Sigmoid colon (tissue), 7 donors: ENCODE results near the gene NFATC2IP. TPM values are rescaled to one million over a fixed set of nuclear protein-coding genes. Genes with fewer than 3 reads are reported as not detected.

Experiments used
- DNase-seq: peaks from one replicate; pipeline ENCODE4 v3.0.0-alpha.2; 2019
- H3K27ac ChIP-seq, 4 donors: fragments of 200-600 bp; sonication (generic); one replicate each; pipeline ENCODE4 v1.5.1; 2016 to 2019; ENCODE audit warnings: mild to moderate bottlenecking in 1 of 4
- H3K27me3 ChIP-seq, 3 donors: fragments of 200-600 bp; sonication (generic); one replicate each; pipeline ENCODE4 v1.5.1; 2019; ENCODE audit warnings: mild to moderate bottlenecking in 1 of 3
- H3K36me3 ChIP-seq, 4 donors: fragments of 200-600 bp; sonication (generic); one replicate each; pipeline ENCODE4 v1.5.1; 2016 to 2019
- H3K4me1 ChIP-seq, 4 donors: fragments of 200-600 bp; sonication (generic); one replicate each; pipeline ENCODE4 v1.5.1; 2017 to 2019
- H3K4me3 ChIP-seq, 4 donors: fragments of 200-600 bp; sonication (generic); one replicate each; pipeline ENCODE4 v1.5.1; 2017 to 2019; ENCODE audit warnings: mild to moderate bottlenecking in 2 of 4, moderate library complexity in 1 of 4
- H3K9me3 ChIP-seq, 4 donors: fragments of 200-600 bp in 3 of 4; sonication (generic) in 3 of 4; one replicate each; pipeline versions ENCODE4 v1.5.1 to v1.6.1; 2013 to 2019
- EP300 ChIP-seq, 4 donors: sonication (generic); formaldehyde crosslinking; IDR thresholded peaks; one replicate each; pipeline ENCODE4 v1.6.1; 2017; ENCODE audit warnings: antibody characterized with exemption in 4 of 4
- POLR2A ChIP-seq, 2 donors: fragments of 450-650 bp; IDR thresholded peaks; one replicate each; pipeline ENCODE4 v1.6.1; 2016; ENCODE audit warnings: antibody characterized with exemption in 2 of 2, mild to moderate bottlenecking in 2 of 2, moderate library complexity in 2 of 2
- POLR2AphosphoS5 ChIP-seq, 4 donors: sonication (generic); formaldehyde crosslinking; IDR thresholded peaks; one replicate each; pipeline ENCODE4 v1.6.1; 2017; ENCODE audit warnings: antibody characterized with exemption in 4 of 4
- WGBS, 2 donors: extraction: QIAGEN DNeasy Blood & Tissue Kit; methylation state at CpG; one replicate each; pipeline ENCODE4 v1.1.7; 2013; 5-methylcytosine and 5-hydroxymethylcytosine counted together
- intact Hi-C: fragments of 100-400 bp; cut with DNase I; formaldehyde crosslinking; loops from one replicate; pipeline ENCODE4 v1.15.1; 2023
- polyA plus RNA-seq, 3 donors: library from polyadenylated mRNA; stranded (reverse); fragments of 200-250 nt; gene quantifications; one replicate each; pipeline ENCODE4 v1.2.3, GENCODE V29; 2013
- total RNA-seq, 4 donors: library from RNA; depleted of rRNA; stranded (reverse); fragments of >200 nt; gene quantifications; one replicate each; pipeline ENCODE4 v1.1.0, GENCODE V29; 2016
- TF ChIP-seq, protein P1 (sequence below), 4 experiments: fragments of 450-650 bp in 3 of 4; fragments of 200-600 bp in 1 of 4; IDR thresholded peaks; one replicate each; pipeline ENCODE4 v1.5.1; 2016 to 2019; ENCODE audit warnings: antibody characterized with exemption in 4 of 4, mild to moderate bottlenecking in 3 of 4, moderate library complexity in 2 of 4
- donor health status: healthy with polysubstance abuse.
- donor health status: Bipolar disorder and iron deficiency.
- donor health status: healthy.

NFATC2IP gene
- total RNA-seq (10 to 100 TPM; 17.4 to 32.4 (median 22.3) TPM), polyA plus RNA-seq (10 to 100 TPM; 12.6 to 42.5 (median 16.2) TPM)

DNA sequence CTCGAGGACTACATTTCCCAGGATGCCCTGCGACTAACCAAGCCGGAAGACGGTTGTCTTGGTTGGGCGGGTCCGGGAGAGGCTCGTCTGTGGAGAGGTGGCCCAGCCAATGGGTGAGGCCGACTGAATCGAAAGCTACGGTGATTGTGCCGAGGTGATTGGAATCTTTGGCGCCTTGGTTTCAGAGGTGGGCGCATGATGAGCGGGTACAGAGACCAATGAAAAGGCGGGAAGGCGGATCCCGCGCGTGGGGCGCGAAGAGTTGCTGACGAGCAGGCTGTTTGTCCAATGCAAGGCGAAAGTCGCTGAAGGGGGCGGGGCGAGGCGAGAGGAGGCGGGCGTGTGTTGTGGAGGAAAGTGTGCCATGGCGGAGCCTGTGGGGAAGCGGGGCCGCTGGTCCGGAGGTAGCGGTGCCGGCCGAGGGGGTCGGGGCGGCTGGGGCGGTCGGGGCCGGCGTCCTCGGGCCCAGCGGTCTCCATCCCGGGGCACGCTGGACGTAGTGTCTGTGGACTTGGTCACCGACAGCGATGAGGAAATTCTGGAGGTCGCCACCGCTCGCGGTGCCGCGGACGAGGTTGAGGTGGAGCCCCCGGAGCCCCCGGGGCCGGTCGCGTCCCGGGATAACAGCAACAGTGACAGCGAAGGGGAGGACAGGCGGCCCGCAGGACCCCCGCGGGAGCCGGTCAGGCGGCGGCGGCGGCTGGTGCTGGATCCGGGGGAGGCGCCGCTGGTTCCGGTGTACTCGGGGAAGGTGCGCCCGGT is at the start of gene NFATC2IP:
Gene NFATC2IP, plus strand, starts transcription at position 290 of the 762 bp plus-strand sequence. Its CDS starts 75 bp downstream, at position 365.
- DNase-seq: peak; percentile 100
- Histone ChIP-seq H3K9me3 (no peaks in the 10 kb centered on the region), H3K4me3 (peak within 1 kb of the TSS; percentile 76 to 100 (median 94)), H3K4me1 (peaks cover 0 to 24% (median 19%) of the 10 kb centered on the region in 4 donors), H3K36me3 (peaks cover 0 to 37% (median 15%) of the 10 kb centered on the region in 4 donors), H3K27ac (peak within 1 kb of the TSS; percentile 81 to 92 (median 88)), H3K27me3 (no peaks in the 10 kb centered on the region)
- TF ChIP-seq POLR2AphosphoS5 (IDR thresholded peaks at IDR 0.05): peak in 3 of 4 donors; percentile 15 to 61 (median 37)
- TF ChIP-seq, protein P1, sequence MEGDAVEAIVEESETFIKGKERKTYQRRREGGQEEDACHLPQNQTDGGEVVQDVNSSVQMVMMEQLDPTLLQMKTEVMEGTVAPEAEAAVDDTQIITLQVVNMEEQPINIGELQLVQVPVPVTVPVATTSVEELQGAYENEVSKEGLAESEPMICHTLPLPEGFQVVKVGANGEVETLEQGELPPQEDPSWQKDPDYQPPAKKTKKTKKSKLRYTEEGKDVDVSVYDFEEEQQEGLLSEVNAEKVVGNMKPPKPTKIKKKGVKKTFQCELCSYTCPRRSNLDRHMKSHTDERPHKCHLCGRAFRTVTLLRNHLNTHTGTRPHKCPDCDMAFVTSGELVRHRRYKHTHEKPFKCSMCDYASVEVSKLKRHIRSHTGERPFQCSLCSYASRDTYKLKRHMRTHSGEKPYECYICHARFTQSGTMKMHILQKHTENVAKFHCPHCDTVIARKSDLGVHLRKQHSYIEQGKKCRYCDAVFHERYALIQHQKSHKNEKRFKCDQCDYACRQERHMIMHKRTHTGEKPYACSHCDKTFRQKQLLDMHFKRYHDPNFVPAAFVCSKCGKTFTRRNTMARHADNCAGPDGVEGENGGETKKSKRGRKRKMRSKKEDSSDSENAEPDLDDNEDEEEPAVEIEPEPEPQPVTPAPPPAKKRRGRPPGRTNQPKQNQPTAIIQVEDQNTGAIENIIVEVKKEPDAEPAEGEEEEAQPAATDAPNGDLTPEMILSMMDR (IDR thresholded peaks at IDR 0.05): no peak
- intact Hi-C loops: no loop called here
- 1% methylated on average over 79 of the region's 79 CpGs for WGBS, 2 donors

DNA sequence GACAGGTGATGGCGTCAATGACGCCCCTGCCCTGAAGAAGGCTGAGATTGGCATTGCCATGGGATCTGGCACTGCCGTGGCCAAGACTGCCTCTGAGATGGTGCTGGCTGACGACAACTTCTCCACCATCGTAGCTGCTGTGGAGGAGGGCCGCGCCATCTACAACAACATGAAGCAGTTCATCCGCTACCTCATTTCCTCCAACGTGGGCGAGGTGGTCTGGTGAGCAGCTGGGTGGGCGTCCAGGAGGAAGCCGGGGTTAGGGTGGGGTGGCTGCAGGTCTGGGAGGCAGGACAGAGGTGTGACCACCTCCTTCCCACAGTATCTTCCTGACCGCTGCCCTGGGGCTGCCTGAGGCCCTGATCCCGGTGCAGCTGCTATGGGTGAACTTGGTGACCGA is 48.9 kb upstream of the NFATC2IP start:
- TF ChIP-seq POLR2A (IDR thresholded peaks at IDR 0.05): no peak
- TF ChIP-seq, protein P1 (IDR thresholded peaks at IDR 0.05): no peak
- TF ChIP-seq EP300 (IDR thresholded peaks at IDR 0.05): no peak
- no peak for TF ChIP-seq POLR2AphosphoS5 (IDR thresholded peaks at IDR 0.05)
- intact Hi-C loops: no loop called here

DNA sequence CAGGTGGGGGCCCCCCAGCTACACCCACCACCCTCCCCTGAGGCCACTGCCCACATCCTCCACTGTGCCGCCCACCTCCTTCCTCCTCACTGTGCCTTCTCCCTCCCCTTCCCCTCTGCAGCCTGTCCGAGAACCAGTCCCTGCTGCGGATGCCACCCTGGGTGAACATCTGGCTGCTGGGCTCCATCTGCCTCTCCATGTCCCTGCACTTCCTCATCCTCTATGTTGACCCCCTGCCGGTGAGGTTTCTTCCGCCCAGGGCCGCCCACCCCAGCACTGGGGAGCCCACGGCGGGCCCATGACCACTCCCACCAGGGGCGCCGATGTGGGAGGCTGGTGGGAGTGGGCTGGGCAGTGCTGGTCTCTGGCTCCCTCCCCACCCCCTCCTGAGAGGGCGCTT is 47.8 kb upstream of the NFATC2IP start:
- intact Hi-C loops: no loop called here
- no peaks in the 10 kb centered on the region for H3K27me3 ChIP-seq
- H3K4me1 ChIP-seq: no peaks in the 10 kb centered on the region
- WGBS, 2 donors: 47 to 77% methylated on average over 11 of the region's 11 CpGs
- TF ChIP-seq, protein P1 (IDR thresholded peaks at IDR 0.05): no peak
- TF ChIP-seq EP300 (IDR thresholded peaks at IDR 0.05): no peak
- no peak overlapping the region for H3K27ac ChIP-seq
- no peak for DNase-seq
- H3K9me3 ChIP-seq: no peaks in the 10 kb centered on the region
- H3K36me3 ChIP-seq: peaks cover 0 to 18% (median 5%) of the 10 kb centered on the region in 4 donors
- no peak overlapping the region for H3K4me3 ChIP-seq

More for the DNA sequence above, 48.9 kb upstream of the NFATC2IP start:
- no peak for DNase-seq
- H3K36me3 ChIP-seq: peaks cover 0 to 18% (median 5%) of the 10 kb centered on the region in 4 donors
- H3K4me3 ChIP-seq: no peak overlapping the region
- no peaks in the 10 kb centered on the region for H3K9me3 ChIP-seq
- H3K27ac ChIP-seq: no peak overlapping the region
- WGBS, 2 donors: 84 to 92% methylated on average over 15 of the region's 15 CpGs
- no peaks in the 10 kb centered on the region for H3K4me1 ChIP-seq
- no peaks in the 10 kb centered on the region for H3K27me3 ChIP-seq

DNA sequence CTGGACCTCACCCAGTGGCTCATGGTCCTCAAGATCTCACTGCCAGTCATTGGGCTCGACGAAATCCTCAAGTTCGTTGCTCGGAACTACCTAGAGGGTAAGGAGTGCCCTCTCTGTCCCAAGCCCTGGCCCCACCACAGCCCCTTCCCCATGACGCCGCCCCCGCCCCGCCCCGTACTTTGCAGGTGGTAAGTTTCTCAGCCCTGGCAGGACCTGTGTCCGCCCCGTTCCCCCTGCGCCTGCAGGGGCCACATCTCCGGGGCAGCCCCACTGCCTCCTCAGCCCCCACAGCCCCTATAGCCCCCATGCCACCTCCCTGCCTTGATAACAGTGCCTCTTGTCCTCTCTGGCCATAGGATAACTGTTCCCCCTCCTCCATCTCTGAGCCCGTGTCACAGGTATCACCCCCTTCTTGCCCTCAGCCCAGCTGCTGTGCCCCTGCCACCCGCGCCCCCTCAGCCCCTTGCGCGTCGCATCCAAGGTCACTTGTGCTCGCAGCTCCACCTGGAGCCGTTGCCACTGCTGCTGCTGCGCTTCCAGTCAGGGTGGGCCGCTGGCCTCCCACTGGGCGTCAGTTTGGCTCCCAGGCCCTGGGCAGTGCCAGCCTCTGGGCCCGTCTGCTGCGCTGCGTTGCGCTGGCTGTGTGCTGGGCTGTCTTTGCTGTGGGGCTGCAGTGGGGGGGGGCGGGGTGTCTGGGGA is 47.2 kb upstream of the NFATC2IP start:
- 86 to 88% methylated on average over 29 of the region's 29 CpGs for WGBS, 2 donors
- intact Hi-C loops: no loop called here
- no peak for DNase-seq
- Histone ChIP-seq H3K27me3 (no peaks in the 10 kb centered on the region), H3K36me3 (peaks cover 3 to 24% (median 8%) of the 10 kb centered on the region in 4 donors), H3K4me1 (no peaks in the 10 kb centered on the region), H3K4me3 (no peak overlapping the region), H3K9me3 (no peaks in the 10 kb centered on the region), H3K27ac (no peak overlapping the region)
- TF ChIP-seq, protein P1 (IDR thresholded peaks at IDR 0.05): no peak
- TF ChIP-seq EP300 (IDR thresholded peaks at IDR 0.05) (no peak), POLR2A (IDR thresholded peaks at IDR 0.05) (no peak), POLR2AphosphoS5 (IDR thresholded peaks at IDR 0.05) (no peak)
